ENCODE measurements around the gene RSU1.

DNA sequence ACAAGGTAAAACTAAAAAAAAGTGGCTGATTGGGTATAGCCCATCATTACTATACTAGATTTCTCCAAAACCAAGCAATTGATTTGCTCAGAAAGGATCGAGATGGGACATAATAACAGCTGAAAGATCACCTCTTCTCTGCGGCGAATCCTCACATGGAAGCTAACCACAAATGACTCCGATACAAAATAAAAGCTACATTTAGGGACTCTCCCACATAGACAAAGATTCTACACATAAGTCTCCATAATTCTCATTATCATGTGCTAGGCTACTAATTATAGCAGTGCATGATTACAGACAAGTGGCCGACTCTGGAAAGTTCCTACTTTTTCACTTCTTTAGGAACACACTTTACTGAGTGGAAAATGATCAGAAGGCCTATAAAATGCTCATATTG lies 116.9 kb downstream of the RSU1 start:
- TF ChIP-seq EZH2 (IDR thresholded peaks at IDR 0.05; ENCODE audit: insufficient read depth, poor library complexity, severe bottlenecking) = no peak
- TF ChIP-seq EZH2phosphoT487 (IDR thresholded peaks at IDR 0.05; ENCODE audit: insufficient read depth, low read depth) = no peak

Measured in GM23248 (cell line).